Caki2 (cell line): ENCODE results near the gene TMC2. TPM values are rescaled to one million over a fixed set of nuclear protein-coding genes. Genes with fewer than 3 reads are reported as not detected.
A peak's percentile ranks its signal among the peaks of the same experiment; 100 is the strongest.
"Not testable (repeated sequence)": the region's sequence is repeated elsewhere in the genome, so short reads cannot be mapped to it uniquely, and the experiment has no call there.

ENCODE experiments used
- DNase-seq: peaks from one replicate; pipeline ENCODE4 v3.0.0-alpha.2; 2015; ENCODE audit warnings: low read depth
- in situ Hi-C: cut with HindIII; loops from 2 replicates; pipeline ENCODE4 v1.10.0; 2016; ENCODE audit warnings: low sequenced_read_pairs, low pct_unique_long_range_greater_than_20kb, mixed read lengths
- total RNA-seq: library from RNA; depleted of rRNA; stranded (reverse); fragments of >200 nt; shearing (Covaris generic); gene quantifications from 2 replicates; pipeline ENCODE4 v1.2.3, GENCODE V29; 2014; ENCODE audit warnings: low replicate concordance; rRNA removed

TMC2 gene, protein sequence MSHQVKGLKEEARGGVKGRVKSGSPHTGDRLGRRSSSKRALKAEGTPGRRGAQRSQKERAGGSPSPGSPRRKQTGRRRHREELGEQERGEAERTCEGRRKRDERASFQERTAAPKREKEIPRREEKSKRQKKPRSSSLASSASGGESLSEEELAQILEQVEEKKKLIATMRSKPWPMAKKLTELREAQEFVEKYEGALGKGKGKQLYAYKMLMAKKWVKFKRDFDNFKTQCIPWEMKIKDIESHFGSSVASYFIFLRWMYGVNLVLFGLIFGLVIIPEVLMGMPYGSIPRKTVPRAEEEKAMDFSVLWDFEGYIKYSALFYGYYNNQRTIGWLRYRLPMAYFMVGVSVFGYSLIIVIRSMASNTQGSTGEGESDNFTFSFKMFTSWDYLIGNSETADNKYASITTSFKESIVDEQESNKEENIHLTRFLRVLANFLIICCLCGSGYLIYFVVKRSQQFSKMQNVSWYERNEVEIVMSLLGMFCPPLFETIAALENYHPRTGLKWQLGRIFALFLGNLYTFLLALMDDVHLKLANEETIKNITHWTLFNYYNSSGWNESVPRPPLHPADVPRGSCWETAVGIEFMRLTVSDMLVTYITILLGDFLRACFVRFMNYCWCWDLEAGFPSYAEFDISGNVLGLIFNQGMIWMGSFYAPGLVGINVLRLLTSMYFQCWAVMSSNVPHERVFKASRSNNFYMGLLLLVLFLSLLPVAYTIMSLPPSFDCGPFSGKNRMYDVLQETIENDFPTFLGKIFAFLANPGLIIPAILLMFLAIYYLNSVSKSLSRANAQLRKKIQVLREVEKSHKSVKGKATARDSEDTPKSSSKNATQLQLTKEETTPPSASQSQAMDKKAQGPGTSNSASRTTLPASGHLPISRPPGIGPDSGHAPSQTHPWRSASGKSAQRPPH
- total RNA-seq, result not detected in 2 replicates

DNA sequence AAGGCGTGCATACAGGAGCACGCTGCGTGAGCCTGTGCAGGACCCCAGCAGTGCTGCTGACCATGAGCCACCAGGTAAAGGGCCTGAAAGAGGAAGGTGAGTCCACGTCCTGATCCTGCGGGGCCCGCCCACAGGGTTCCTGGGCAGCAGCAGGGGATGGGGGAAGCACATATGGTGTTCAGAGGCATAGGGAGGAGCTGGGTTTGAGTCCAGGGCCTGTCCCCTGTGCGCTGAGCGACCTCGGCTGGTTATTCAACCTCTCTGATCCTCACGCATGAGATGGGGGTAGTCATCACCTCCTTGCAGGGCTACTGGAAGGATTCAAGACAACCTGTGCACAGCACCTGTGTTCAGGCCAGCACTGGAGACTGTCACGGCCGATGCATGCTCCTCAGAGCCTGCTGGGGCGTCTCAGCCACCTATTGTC, at the start of gene TMC2:
Gene TMC2 (plus strand): TSS at position 14 of the 427 bp plus-strand sequence. CDS start 49 bp downstream, at position 63.
- in situ Hi-C loops, result no loop called here
- DNase-seq, result no peak

DNA sequence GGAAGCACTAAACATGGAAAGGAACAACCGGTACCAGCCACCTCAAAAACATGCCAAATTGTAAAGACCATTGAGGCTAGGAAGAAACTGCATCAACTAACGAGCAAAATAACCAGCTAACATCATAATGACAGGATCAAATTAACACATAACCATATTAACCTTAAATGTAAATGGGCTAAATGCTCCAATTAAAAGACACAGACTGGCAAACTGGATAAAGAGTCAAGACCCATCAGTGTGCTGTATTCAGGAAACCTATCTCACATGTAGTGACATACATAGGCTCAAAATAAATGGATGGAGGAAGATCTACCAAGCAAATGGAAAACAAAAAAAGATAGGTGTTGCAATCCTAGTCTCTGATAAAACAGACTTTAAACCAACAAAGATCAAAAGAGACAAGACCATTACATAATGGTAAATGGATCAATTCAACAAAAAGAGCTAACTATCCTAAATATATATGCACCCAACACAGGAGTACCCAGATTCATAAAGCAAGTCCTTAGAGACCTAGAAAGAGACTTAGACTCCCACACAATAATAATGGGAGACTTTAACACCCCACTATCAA, 33.5 kb upstream of the TMC2 start:
- in situ Hi-C loops, DNase-seq: not testable (repeated sequence)

DNA sequence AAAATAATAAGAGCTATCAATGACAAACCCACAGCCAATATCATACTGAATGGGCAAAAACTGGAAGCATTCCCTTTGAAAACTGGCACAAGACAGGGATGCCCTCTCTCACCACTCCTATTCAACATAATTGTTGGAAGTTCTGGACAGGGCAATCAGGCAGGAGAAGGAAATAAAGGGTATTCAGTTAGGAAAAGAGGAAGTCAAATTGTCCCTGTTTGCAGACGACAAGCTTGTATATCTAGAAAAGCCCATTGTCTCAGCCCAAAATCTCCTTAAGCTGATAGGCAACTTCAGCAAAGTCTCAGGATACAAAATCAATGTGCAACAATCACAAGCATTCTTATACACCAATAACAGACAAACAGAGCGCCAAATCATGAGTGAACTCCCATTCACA, 31.6 kb upstream of the TMC2 start:
- DNase-seq, in situ Hi-C loops: not testable (repeated sequence)

DNA sequence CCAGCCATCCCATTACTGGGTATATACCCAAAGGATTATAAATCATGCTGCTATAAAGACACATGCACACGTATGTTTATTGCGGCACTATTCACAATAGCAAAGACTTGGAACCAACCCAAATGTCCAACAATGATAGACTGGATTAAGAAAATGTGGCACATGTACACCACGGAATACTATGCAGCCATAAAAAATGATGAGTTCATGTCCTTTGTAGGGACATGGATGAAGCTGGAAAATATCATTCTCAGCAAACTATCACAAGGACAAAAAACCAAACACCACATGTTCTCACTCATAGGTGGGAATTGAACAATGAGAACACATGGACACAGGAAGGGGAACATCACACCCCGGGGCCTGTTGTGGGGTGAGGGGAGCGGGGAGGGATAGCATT, 29.9 kb upstream of the TMC2 start:
- DNase-seq, in situ Hi-C loops: not testable (repeated sequence)

DNA sequence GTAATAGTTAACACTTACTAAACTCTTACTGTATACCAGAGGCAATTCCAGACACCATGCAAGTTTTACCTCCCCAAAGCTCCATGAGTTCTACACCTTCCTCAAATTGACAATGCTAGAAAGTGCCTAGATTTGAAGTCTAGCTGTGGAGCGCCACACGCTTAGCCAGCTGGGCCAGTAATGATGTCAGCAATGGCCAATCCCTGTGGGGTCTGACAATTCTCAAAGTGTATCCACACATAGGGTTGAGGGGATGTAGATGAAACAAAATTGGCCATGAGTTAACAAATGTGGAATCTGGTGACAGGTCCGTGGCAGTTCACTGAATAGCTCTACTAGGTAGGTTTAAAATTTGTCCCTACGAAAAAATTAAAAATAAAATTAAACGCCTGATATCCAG, 28.9 kb upstream of the TMC2 start:
- in situ Hi-C loops, result no loop called here
- no peak for DNase-seq

DNA sequence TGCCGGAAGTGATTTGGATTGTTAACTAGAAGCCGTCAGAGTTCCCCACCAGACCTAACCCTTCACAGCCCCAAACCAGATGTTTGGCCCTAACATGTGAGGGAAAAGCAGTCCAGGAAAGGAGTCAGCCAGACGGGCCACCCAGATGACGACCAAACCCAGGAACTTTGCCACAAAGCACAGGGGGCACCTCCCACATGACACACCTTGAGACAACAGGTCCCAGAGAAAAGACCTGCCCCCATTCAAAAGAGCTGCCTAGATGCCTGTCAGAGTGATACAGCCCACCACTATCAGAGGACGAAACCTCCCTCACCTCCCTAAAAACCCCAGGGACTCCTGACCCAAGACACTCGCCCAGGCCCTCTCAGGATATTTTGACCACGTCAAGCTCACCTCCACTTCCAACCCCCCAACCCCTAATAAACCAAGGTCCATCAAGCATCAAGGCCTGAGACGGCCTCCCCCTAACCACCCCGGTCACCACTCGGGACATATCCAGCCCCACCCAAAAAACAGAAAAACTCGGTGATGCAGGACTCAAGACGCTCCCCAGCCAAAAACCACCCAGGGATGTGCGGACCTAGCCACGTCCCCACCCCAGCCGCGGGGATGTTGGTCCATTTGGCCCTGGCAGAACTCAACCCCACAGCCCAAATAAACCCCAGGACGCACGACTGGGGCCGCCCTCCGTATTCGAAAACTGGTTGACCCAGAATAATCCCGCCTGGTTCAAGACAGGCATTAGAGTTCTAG, 28.3 kb upstream of the TMC2 start:
- no peak for DNase-seq

DNA sequence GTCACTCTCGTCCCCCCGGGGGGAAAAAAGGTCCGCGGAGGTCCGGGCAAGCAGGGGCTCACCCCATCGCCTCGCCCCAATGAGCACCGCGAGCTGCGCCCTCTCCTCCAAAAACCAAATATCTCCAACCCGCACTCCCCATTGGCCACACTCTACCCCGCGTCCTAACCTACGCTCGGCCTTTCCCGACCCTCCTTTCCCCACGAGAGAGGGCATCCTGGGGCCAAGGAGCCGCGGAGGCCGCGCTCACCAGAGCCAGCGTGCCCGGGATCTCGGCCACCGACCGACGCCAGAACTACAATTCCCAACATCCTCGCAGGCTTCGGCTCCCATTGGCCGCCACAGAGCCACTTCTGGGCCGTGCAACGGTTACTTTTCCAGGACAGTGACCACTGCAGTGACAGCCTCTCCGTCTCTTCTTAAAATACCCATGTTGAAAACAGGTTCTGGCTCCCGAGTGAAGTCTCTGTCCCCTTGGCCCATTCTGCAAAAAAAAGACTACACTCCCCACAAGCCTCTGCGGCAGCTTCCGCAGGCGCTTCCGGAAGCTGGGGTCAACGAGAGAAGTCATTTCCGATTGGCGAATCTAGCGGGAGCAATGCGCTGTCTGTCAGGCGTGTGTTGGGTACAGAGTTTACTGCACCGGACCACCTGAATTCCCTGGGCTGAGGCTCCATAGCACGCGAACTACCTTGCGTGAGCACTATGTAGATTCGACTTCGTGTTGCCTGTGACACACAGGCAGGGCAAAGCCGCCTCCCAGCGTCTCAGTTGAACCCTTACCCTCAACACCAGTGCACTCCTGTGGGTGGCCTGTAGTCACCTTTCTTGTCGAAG, 27.5 kb upstream of the TMC2 start, which contains the start of gene ZNF343:
Gene ZNF343 (minus strand): TSS at position 285 of the 837 bp plus-strand sequence. CDS start 15,020 bp downstream, outside the sequence.
- in situ Hi-C loops, result no loop called here
- DNase-seq, result peak; percentile 89

More for the DNA sequence above, 28.3 kb upstream of the TMC2 start:
- in situ Hi-C loops, result no loop called here

DNA sequence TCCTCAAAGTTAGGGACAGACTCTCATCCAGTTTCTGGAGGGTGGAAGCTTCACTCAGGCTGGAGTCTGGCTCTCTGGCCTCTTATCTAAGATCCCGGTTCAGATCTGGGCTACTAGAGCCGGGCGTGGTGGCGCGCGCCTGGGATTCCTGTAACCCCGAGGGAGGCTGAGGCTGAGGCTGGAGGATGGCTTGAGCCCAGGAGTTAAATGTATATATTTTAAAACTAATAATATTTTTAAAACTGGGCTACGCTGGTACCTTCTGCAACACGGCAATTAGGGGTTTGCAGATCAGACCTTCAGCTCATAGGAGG, 26.9 kb upstream of the TMC2 start:
- in situ Hi-C loops, result no loop called here
- no peak for DNase-seq

DNA sequence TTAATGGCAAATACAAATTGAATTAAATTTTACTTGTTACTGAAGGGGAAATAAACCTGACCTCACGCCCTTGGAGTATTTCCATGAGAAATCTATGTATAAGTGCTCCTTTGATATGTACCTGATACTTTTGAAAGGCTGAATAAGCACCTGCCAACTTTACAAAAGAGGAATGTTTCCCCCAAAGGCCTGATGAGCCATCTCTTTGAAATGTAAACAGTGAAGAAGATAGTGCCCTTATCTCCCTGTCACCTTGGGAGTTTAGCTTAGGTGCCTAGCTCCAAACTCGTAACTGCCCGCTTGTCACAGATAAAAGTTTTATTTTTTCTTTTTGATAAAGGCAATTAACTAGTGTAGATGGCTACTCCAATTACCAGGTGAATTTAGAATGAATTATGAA, 26.6 kb upstream of the TMC2 start:
- DNase-seq, result no peak
- in situ Hi-C loops, result no loop called here

DNA sequence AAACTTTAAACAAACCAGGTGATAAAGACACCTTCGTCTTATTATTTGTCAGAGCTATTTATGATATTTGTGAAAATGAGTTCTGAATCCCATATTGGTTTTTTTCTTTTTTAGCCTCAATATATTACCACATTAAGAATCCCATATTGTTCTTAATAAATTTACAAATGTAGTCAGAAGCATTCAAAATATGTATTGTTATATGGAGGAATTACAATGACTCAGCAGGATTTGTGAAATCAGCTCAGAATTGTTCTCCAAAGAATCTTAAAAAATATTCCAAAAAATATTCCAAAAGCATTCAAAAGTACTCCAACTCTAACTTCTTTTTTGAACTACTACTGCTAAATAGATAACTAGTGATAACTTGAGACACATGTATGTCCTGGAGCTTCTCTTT, 21.2 kb upstream of the TMC2 start:
- no peak for DNase-seq
- in situ Hi-C loops, result no loop called here

DNA sequence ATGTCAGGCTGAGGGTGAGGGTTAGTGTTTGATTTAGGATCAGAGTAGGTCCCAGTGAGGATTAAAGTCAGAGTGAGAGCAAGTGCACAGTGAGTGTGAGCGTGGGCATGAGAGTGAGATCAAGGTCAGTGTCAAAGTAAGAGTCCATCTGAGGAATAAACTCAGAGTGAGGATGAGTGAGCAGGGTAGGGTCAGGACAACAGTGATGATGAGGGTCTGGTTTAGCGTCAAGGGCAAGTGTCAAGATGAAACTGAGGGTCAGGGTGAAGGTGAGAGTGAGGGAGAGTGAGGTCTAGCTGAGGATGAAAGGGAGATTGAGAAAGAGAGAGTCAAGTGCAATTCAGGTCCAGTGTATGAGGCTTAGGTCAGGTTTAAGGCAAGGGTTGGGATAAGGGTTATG, 20.0 kb upstream of the TMC2 start:
- DNase-seq, result no peak
- in situ Hi-C loops, result no loop called here

DNA sequence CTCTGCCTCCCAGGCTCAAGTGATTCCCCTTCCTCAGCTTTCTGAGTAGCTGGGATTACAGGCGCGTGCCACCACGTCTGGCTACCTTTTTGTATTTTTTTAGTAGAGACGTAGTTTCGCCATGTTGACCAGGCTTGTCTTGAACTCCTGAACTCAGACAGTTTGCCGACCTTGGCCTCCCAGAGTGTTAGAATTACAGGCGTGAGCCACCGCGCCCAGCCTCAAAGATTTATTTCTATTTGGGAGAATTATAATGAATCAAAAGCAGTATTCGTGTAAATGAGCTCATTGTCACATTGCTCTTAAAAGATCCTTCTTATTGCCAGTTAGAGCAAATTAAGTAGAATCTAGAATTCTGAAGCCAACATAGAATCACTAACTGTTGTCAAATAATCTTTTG, 18.3 kb upstream of the TMC2 start:
- DNase-seq, result no peak
- in situ Hi-C loops, result no loop called here

DNA sequence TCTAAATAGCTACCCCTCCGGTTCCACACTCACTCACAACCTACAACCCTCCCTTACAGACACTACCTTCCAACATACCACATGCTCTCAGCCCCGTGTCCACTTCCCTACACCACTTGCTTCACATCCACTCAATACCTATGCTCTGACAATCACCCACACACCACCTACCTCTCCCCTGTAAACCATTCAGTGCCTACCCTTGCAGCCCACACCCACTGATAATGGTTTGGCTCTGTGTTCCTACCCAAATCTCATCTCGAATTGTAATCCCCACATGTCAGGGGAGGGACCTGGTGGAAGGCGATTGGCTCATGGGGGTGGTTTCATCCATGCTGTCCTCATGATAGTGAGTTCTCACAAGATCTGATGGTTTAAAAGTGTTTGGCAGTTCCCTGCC, 17.8 kb upstream of the TMC2 start:
- in situ Hi-C loops, result no loop called here
- no peak for DNase-seq

DNA sequence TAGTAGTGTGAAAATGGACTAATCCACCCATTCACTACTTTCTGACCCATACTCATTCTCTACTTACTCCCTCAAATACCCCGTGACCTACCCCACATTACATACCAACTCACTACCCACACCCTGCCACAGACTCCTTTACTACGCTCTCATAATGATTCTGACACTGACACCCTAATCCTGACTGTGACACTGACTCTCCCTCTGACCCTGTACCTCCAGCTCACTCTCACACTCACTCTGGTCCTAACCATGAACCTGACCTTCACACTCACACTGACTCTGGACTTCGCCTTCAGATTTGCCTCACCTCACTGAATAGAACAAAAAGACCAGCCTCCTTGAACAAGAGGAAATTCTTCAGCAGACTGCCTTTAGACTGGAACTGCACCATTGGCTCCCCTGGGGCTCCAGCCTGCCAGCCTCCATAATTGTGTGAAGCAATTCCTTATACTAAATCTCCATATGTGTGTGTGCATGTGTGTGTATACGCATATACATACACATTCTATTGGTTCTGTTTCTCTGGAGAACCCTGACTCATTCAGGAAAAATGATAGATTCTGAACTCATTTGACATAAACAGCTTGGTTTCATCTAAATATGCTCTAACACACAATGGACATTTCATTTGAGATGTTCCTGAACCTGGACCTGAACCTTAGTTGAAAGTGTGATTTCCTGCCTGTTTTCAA, 17.1 kb upstream of the TMC2 start:
- in situ Hi-C loops, result no loop called here
- DNase-seq, result no peak

DNA sequence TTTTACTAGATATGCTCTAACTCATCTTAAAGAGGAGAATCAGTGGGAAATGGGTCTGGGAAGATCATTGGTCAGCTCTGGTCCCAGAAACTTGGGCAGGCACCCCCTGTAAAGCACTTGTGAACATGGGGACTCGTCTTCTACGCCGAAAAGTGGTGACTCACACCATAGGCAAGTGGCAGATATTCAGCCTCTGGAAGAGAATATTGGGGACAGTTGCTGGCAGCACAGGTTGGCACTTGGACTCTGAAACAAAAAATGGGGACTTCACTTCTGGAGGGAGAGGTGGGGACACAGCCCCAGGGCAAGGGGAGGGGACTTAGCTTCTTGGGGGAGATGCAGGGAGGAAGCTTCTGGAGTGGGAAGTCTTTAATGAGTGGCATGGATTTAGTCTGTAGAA, 15.8 kb upstream of the TMC2 start:
- in situ Hi-C loops, result no loop called here
- DNase-seq, result no peak

DNA sequence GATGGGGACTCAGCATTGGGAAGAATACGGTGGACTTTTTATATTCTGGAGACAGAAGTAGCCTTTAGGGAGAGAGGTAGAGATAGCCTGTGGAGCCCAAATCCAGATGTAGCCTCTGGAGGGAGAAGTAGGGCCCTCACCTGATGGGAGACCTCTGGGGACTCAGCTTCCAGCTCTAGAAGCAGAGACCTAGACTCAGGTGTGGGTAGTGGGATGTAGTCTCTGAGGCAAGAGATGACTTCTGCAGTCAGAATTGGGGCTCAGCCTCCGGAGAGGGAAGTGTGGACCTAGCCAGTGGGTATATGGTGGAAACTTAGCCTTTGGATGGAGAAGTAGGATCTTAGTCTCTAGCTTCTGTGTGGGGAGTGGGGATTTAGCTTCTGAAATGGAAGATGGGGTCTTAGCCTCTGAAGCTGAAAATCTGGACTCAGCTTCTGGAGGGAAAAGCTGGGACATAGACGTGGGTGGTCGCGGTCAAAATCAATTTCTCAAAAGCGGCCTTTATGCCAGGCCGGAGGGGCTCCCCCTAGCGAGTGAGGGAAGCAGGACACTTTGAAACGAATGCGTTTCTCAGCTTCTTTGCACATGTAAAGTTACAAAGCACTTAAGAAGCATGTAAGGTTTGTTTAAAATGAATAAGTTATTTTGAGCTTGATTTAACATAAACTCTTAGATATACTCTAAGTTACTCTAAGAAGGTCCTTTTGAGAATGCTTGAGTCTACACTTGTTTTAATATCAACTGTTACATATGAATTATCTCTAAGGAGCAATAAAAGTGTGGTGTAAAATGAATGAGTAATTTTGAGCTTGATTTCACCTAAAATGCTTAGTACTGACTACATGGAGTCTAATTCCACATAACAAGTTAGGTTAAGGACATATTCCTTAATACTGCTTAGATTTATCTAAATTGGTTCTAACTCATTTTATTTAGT, 14.7 kb upstream of the TMC2 start:
- DNase-seq, result peak; percentile 21
- in situ Hi-C loops, result no loop called here
